Gastrocnemius medialis (tissue), 4 donors: Measurements from ENCODE around the gene MUC2. TPM values are rescaled to one million over a fixed set of nuclear protein-coding genes. Genes with fewer than 3 reads are reported as not detected.

ENCODE experiments used
- ATAC-seq, 2 donors: fragments of 150-250 bp; one replicate each; pipeline ENCODE4 v1.9.1; 2016
- DNase-seq, 2 donors: peaks; one replicate each; pipeline ENCODE4 v3.0.0-alpha.2; 2019
- H3K27ac ChIP-seq, 4 donors: fragments of 200-600 bp; sonication (generic); 1 replicate in 1 of 4; 2 replicates in 3 of 4; pipeline ENCODE4 v1.5.1; 2016 to 2018; ENCODE audit warnings: mild to moderate bottlenecking in 2 of 4, moderate library complexity in 1 of 4
- H3K27me3 ChIP-seq, 3 donors: fragments of 200-600 bp; sonication (generic) in 2 of 3; 1 replicate in 1 of 3; 2 replicates in 2 of 3; pipeline versions ENCODE4 v1.5.1 to v1.6.0; 2016 to 2019; ENCODE audit warnings: mild to moderate bottlenecking in 1 of 3, moderate library complexity in 1 of 3
- H3K36me3 ChIP-seq, 2 donors: fragments of 200-600 bp; sonication (generic) in 1 of 2; one replicate each; pipeline ENCODE4 v1.5.1; 2017 to 2018
- H3K4me1 ChIP-seq, 2 donors: fragments of 200-600 bp; sonication (generic) in 1 of 2; one replicate each; pipeline ENCODE4 v1.5.1; 2016 to 2017; ENCODE audit warnings: mild to moderate bottlenecking in 2 of 2
- H3K4me3 ChIP-seq, 4 donors: fragments of 200-600 bp; sonication (generic) in 3 of 4; 1 replicate in 1 of 4; 2 replicates in 3 of 4; pipeline ENCODE4 v1.5.1; 2016 to 2019; ENCODE audit warnings: mild to moderate bottlenecking in 2 of 4
- H3K9me3 ChIP-seq, 3 donors: fragments of 200-600 bp; sonication (generic) in 2 of 3; 1 replicate in 1 of 3; 2 replicates in 2 of 3; pipeline ENCODE4 v1.5.1; 2016 to 2019
- CTCF ChIP-seq, 5 experiments: fragments of 450-650 bp in 3 of 5; fragments of 200-600 bp in 2 of 5; sonication (generic) in 2 of 5; IDR thresholded peaks in 4 of 5; conservative IDR thresholded peaks in 1 of 5; 1 replicate in 4 of 5; 2 replicates in 1 of 5; pipeline ENCODE4 v1.5.1; 2016 to 2019; ENCODE audit warnings: antibody characterized with exemption in 5 of 5, mild to moderate bottlenecking in 3 of 5, moderate library complexity in 3 of 5
- POLR2A ChIP-seq, 2 donors: fragments of 450-650 bp; IDR thresholded peaks; one replicate each; pipeline ENCODE4 v1.6.1; 2017; ENCODE audit warnings: antibody characterized with exemption in 2 of 2, mild to moderate bottlenecking in 2 of 2, moderate library complexity in 2 of 2
- in situ Hi-C, 4 donors: fragments of 200-750 bp; cut with MboI; loops; one replicate each; pipeline versions ENCODE4 v1.15.0 to v1.8.0; 2017; ENCODE audit warnings: low sequenced_read_pairs in 4 of 4
- intact Hi-C: fragments of 100-400 bp; cut with DNase I; formaldehyde crosslinking; loops from one replicate; pipeline ENCODE4 v1.15.1; 2023; ENCODE audit warnings: low total_unique reads
- total RNA-seq, 4 donors: library from RNA; depleted of rRNA; stranded (reverse); fragments of >200 nt; gene quantifications; one replicate each; pipeline versions ENCODE4 v1.1.0 to v1.2.3, GENCODE V29; 2016

Gene MUC2
- total RNA-seq, 4 donors from 2014 or later = 0.90 TPM; not detected in 3

GRCh38 chr11:1084561-1085439 lies 10.1 kb downstream of the MUC2 start:
- no peaks in the 10 kb centered on the region for H3K9me3 ChIP-seq
- no peak for TF ChIP-seq CTCF (IDR thresholded peaks at IDR 0.05 in 4 of 5, conservative IDR thresholded peaks at IDR 0.05 in 1 of 5)
- TF ChIP-seq POLR2A (IDR thresholded peaks at IDR 0.05) = no peak
- no peaks in the 10 kb centered on the region for H3K4me1 ChIP-seq
- DNase-seq (no peak), ATAC-seq (no peak)
- intact Hi-C loops = no loop called here
- in situ Hi-C loops = no loop called here
- peaks cover 0 to 4% (median 0%) of the 10 kb centered on the region in 3 donors for H3K27me3 ChIP-seq
- H3K36me3 ChIP-seq = no peaks in the 10 kb centered on the region
- no peak overlapping the region for H3K4me3 ChIP-seq
- H3K27ac ChIP-seq = no peak overlapping the region

DNA sequence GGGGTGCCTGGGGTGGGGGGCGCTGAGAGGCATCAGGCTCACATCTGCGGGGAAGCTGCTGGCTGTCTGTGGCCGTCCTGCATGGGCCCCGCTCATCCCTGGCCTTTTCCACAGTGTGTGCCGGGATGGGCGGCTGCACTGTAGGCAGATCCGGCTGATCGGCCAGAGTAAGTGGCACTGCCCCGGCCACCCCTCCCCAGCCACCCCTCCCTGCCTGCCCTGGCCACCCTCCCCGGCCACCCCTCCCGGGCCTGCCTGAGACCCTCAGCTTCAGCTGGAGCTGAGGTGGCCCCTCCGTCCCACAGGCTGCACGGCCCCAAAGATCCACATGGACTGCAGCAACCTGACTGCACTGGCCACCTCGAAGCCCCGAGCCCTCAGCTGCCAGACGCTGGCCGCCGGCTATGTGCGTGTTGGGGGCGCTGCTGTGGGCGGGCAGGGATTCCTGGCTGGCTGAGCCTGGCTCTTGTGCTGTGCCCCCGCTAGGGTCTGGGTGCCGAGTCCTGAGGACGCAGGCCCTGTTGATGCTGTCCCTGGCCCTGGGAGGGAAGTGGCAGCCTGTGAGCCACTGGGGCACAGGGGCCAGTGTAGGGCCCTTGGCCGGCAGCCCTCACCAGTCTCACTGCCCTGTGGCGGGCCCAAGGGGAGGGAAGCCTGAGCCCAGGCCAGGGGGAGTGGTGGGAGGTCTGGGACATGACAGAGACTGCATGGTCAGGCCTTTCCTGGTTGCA lies 10.9 kb downstream of the MUC2 start:
- Histone ChIP-seq H3K27me3 (peaks cover 0 to 4% (median 0%) of the 10 kb centered on the region in 3 donors), H3K27ac (no peak overlapping the region), H3K4me3 (no peak overlapping the region), H3K36me3 (no peaks in the 10 kb centered on the region), H3K4me1 (no peaks in the 10 kb centered on the region), H3K9me3 (no peaks in the 10 kb centered on the region)
- DNase-seq (no peak), ATAC-seq (no peak)
- in situ Hi-C loops (no loop called here), intact Hi-C loops (no loop called here)
- TF ChIP-seq CTCF (IDR thresholded peaks at IDR 0.05 in 4 of 5, conservative IDR thresholded peaks at IDR 0.05 in 1 of 5) (no peak), POLR2A (IDR thresholded peaks at IDR 0.05) (no peak)

DNA sequence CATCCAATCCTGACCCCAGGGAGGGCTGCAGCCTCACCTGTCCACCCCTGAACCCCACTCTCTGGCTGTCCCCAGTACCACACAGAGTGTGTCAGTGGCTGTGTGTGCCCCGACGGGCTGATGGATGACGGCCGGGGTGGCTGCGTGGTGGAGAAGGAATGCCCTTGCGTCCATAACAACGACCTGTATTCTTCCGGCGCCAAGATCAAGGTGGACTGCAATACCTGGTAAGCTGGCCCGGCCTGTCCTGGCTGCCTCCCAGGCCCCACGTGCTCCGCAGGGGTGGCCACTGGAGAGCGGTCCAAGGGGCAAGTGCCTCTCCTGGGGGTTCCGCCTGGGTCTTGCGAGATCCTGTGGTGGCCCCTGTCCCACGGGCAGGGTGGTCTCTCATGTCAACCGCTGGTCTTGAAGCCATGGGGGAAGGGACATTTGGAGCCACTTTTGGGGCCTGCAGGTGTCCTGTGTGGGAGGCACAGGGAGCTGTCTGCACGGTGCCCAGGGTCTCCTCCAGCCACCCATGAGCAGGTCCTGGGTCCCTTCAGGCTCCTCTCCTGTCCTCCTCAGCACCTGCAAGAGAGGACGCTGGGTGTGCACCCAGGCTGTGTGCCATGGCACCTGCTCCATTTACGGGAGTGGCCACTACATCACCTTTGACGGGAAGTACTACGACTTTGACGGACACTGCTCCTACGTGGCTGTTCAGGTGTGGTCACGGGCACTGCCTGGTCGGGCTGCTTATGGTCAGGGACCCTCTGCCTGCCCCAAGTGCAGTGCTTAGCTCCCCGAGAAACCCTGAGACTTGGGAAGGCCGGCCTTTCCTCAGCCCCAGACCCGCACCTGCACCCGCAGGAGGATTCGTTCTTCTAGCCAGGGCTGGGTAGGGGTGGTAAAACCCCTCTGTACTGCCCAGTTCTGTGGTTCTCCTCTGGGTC lies 11.8 kb downstream of the MUC2 start:
- intact Hi-C loops = no loop called here
- in situ Hi-C loops = no loop called here
- no peaks in the 10 kb centered on the region for H3K36me3 ChIP-seq
- ATAC-seq = no peak
- no peak for TF ChIP-seq POLR2A (IDR thresholded peaks at IDR 0.05)
- no peak for TF ChIP-seq CTCF (IDR thresholded peaks at IDR 0.05 in 4 of 5, conservative IDR thresholded peaks at IDR 0.05 in 1 of 5)
- no peaks in the 10 kb centered on the region for H3K9me3 ChIP-seq
- no peak overlapping the region for H3K4me3 ChIP-seq
- DNase-seq = no peak
- H3K4me1 ChIP-seq = no peaks in the 10 kb centered on the region
- H3K27ac ChIP-seq = no peak overlapping the region
- H3K27me3 ChIP-seq = peaks cover 0 to 4% (median 0%) of the 10 kb centered on the region in 3 donors

DNA sequence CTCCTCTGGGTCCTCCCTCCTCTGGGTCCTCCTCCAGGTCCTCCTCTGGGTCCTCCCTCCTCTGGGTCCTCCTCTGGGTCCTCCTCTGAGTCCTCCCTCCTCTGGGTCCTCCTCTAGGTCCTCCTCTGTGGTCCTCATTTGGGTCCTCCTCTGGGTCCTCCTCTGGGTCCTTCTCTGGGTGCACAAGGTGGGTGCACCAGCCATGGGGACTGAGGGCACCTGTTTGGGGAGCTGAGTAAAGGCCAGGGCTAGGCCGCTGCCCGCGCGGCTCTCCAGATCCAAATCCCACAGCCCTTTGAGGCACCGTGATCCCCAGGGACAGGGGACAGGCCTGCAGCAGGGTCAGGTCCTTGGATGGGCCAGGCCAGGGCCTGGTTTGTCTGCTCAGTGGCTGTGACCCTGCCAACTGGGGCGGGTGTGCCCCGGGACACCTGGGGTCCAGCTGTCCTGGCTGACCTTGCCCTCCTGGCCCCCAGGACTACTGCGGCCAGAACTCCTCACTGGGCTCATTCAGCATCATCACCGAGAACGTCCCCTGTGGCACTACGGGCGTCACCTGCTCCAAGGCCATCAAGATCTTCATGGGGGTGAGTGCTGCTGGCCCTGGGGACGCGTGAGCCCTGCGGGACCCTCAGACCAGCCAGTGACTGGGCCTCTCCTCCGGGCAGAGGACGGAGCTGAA lies 12.7 kb downstream of the MUC2 start:
- no peaks in the 10 kb centered on the region for H3K9me3 ChIP-seq
- intact Hi-C loops (no loop called here), in situ Hi-C loops (no loop called here)
- DNase-seq (no peak), ATAC-seq (no peak)
- H3K27ac ChIP-seq = no peak overlapping the region
- peaks cover 0 to 4% (median 0%) of the 10 kb centered on the region in 3 donors for H3K27me3 ChIP-seq
- TF ChIP-seq POLR2A (IDR thresholded peaks at IDR 0.05) = no peak
- TF ChIP-seq CTCF (IDR thresholded peaks at IDR 0.05 in 4 of 5, conservative IDR thresholded peaks at IDR 0.05 in 1 of 5) = no peak
- no peak overlapping the region for H3K4me3 ChIP-seq
- H3K36me3 ChIP-seq = no peaks in the 10 kb centered on the region
- H3K4me1 ChIP-seq = no peaks in the 10 kb centered on the region
